GM21825 (cell line): ENCODE results near the gene EFCAB12.
A peak's percentile ranks its signal among the peaks of the same experiment; 100 is the strongest.

Source experiments
- ATAC-seq: cut with Tn5 transposase; IDR thresholded peaks from one replicate; pipeline ENCODE4 v1.9.1; 2021; ENCODE audit warnings: mild to moderate bottlenecking, moderate library complexity; ENCODE audit not compliant: unreplicated experiment

The EFCAB12 gene

GRCh38 chr3:129446926-129447325 lies 18.5 kb upstream of the EFCAB12 start:
- ATAC-seq, result no peak

DNA sequence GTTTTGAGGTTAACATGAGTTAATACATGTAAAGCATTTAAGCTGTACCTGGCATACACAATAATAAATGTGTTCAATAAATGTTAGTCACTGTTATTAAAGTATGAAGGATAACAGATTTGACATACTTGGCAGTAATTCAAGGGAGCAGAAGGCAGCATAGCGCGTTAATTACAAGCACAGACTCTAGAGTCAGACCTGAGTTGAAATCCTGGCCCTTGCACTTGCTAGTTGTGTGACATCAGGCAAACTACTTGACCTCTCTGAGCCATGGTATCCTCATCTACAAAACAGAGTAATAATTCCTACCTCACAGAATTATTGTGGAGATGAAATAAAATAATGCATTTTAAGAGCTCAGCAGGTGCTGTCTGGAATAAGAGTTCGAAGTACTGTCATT lies 17.0 kb upstream of the EFCAB12 start:
- no peak for ATAC-seq

GRCh38 chr3:129442947-129443346 lies 14.5 kb upstream of the EFCAB12 start:
- no peak for ATAC-seq

- ATAC-seq, result no peak
Observed at GRCh38 chr3:129442486-129442885, 14.1 kb upstream of the EFCAB12 start.

DNA sequence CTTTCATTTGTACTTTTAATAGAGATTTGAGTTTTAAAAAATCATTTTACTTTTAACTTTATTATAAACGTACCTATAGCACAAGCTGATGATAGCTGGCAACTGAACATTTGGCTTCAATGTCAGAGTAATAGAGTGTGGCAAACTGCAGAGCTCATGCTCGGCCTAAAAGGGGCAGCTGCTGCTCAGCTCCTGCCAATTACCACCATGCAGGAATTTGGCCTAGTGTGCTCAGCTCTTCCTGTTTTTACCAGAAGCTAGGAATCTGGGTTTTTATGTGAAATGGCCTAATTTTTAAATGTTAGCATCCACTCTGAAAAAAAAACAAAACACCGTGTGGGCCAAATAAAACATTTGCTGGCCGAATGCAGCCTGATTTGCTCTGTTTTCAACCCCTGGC lies 13.3 kb upstream of the EFCAB12 start:
- ATAC-seq, result no peak

DNA sequence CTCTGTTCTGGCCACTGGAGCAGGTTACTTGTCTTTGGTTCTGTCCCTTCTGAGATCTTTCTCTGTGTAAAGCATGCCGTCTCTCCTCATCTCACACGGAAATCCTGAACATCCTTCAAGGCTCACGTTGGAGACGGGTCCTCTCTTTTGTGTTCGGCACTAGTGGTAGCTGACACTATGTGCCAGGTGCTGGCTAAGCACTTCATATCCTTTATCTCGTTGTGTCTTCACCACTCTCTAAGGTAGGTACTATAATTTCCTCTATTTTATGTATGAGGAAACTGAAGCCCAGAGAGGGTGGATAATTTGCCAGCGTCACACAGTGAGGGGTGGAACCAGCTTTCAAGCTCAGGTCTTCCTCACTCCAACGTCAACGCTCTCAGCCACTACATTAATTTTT lies 12.8 kb upstream of the EFCAB12 start:
- no peak for ATAC-seq

DNA sequence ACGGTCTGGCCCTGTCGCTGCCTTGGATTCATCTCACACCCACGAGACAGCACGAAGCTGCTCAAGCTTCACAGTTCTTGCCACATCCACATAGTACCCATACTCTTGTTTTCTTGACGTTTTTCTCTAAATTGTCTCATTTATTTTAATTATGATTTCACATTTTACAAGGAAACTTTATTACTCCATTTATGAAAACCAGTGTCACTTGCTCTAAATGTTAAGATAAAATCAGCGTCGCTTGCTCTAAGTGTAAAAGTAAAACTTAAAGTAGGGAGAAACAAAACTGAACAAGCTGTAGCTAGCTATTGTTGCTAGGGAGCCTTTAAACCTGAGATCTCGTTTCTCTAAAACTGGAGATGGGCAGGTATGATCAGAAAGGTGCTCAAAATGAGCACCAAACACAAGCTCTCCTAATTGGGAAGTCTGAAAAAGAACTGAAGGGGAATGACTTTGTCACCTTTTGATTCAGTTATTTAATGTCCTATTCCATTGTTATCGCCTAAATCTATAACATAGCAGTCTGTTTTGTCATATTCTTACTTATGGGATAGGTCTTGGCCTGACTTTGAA lies 12.3 kb upstream of the EFCAB12 start:
- no peak for ATAC-seq

- peak; percentile 81 for ATAC-seq
Observed at GRCh38 chr3:129439817-129440617, 11.6 kb upstream of the EFCAB12 start, which contains the start of the genes IFT122 and MBD4. Gene IFT122, plus strand, starts transcription at chr3:129440224. Its CDS starts 107 bp downstream, at chr3:129440331. Gene MBD4, minus strand, starts transcription at chr3:129439948. Its CDS starts 115 bp downstream, at chr3:129439833.

DNA sequence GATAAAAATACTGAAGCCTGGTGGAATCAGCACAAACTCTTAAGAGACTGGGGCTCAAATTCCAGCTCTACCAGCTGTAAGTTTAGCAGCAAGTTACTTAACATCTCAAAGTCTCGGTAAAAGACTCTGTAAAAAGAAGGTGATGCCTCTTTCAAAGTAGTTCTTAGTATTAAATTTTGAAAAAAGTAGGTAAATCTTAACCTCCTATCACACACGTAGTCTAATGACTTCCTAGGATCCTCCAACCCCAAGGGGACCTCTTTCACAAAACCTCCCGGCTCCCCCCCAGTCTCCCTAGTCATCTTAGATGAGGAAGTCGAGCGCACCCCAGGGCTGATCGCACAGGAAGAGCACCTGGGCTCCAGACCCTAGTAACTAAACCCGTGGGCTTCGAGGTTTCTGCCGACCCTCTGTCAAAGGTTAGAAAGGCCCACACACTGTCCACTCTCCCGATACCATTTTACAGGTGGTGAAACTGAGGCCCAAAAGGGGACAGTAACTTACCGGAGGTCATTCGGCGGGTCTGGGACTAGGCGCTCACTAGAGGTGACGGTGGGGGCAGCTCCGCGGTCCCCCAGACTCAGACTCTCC lies 10.9 kb upstream of the EFCAB12 start:
- peak; percentile 16 for ATAC-seq

DNA sequence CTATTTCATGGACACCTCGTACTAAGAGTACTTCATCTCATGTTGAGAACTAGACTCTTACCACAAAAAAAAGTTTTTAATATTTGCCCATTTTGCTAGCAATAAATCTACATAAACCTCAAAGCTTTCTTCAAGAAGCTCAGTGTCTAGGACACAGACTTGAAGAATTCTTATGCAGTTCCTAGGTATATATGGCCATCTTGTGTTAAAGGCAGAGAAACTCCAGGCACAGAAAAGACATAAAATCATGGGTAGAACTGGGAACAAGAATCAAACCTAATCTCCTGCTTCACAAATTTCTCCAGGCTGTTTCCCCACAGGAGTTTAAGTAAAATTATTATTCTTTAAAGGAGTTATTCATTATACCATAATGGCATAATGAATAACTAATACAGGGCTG lies 6.9 kb upstream of the EFCAB12 start:
- no peak for ATAC-seq

DNA sequence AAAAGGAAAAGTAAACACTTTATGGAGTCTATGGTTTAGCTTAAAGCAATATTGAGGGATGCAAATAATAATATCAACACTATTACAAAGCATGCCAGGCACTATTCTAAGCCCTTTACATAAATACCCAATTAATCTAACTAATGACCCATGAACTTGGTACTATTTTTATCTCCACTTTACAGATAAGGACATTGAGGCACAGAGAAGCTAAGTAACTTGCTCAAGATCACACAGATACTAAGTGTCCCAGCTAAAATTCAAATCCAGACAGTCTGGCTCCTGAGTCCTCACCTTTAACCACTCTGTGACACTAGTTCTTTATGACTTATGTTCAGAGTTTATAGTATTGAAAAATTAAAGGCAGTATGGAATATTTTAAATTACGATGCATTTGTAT lies 5.7 kb upstream of the EFCAB12 start:
- no peak for ATAC-seq

GRCh38 chr3:129433565-129433964 lies 5.1 kb upstream of the EFCAB12 start:
- ATAC-seq, result no peak

DNA sequence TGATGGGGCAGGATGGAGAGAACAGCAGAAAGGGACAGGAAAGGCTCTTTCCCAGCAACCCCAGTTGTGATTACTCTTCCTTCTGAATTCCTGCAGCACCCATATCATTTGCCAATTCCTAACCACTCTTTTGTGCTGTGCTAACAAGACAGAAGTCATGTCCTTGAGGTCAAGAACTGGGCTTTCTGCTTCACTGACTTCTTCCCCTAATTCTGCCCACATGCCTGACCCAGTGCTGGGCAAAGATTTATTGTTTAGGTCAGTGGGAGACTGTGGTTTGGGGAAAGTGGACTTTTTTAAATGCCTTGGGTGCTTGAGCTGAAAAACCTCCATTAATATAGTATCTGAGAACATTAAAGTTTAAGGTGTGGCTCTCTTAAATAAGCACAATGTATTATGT lies 4.2 kb upstream of the EFCAB12 start:
- no peak for ATAC-seq

DNA sequence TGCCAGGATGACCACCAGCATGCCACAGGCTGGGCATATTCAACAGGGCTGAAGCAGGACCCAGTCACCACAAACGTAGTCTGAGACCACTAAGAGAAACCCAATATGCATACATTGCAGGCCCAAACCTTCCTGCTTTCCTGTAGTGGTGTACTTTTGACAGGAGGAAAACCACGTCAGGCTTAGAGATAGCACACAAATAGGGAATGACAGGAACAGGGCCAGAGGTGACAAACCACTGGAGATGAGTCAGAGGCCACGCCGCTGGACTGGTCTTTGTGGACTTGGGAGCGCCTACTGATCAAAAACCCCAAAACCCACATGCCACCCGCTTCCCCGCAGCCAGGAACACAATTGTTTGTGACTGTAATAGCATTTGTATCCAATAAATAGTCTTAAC lies 3.6 kb upstream of the EFCAB12 start:
- ATAC-seq, result no peak

- ATAC-seq, result no peak
Observed at GRCh38 chr3:129429602-129430001, 1.2 kb upstream of the EFCAB12 start.

GRCh38 chr3:129429080-129429451 lies 630 bp upstream of the EFCAB12 start:
- no peak for ATAC-seq

- ATAC-seq, result no peak
Observed at GRCh38 chr3:129428007-129428375, 445 bp downstream of the EFCAB12 start.

- ATAC-seq, result no peak
Observed at GRCh38 chr3:129425619-129426018, 2.8 kb downstream of the EFCAB12 start.

DNA sequence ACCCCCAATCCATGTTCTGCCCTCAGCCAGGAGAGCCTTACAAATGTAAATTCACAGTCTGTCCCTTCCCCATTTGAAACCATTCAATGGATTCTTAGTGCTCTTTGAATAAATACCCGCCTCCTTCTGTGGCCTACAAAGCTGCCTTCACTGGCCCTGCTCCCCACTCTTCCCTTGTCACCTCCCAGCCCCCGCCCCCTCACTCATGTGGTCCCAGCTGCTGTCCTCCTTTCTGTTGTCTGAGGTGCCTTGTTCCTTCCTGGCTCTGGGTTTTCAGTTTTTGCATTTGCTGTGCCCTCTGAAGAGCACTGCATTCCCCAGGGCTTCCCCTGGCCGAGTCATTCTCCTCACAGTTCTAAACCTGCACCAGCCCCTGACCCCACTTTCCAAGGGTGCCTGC lies 3.2 kb downstream of the EFCAB12 start:
- ATAC-seq, result no peak

GRCh38 chr3:129424185-129424841 lies 4.1 kb downstream of the EFCAB12 start:
- ATAC-seq, result peak; percentile 57

- no peak for ATAC-seq
Observed at GRCh38 chr3:129422897-129423296, 5.5 kb downstream of the EFCAB12 start.
